ENCODE results near the gene DNAJC5.

DNA sequence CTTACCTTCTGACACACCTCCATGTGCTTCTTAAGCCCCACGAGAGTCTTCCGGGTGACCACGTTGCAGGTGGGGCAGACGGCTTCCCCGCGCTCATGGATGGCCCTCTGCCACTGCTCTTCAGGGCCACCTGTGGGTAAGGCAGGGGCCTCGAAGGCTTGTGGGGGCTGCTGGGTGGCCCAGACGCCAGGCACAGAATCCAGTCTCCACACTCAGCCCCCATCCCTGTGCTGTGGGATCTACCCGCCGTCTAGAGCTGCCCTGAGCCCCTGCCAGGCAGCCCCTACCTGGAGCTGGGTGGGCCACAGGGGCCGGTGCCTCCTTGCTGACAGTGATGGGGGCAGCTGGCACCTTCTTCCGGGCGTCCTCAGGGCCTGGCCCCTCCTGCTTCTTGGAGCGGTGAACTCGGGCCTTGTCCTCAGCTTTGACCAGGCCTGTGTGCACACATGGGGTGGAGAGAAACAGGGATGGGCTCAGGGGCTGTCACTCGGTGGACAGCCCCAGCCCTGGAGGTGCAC is 68.9 kb downstream of the DNAJC5 start:
- TF ChIP-seq EZH2 (IDR thresholded peaks at IDR 0.05; ENCODE audit: low read depth, unreplicated experiment) (no peak), EZH2phosphoT487 (IDR thresholded peaks at IDR 0.05; ENCODE audit: unreplicated experiment) (no peak), POLR2AphosphoS5 (IDR thresholded peaks at IDR 0.05; ENCODE audit: low read depth) (no peak), NANOG (IDR thresholded peaks at IDR 0.05; ENCODE audit: borderline replicate concordance) (no peak), CREB1 (CRISPR knock-in tag; IDR thresholded peaks at IDR 0.05; ENCODE audit: low read depth) (no peak), ZNF462 (CRISPR knock-in tag; IDR thresholded peaks at IDR 0.05) (no peak)
- TF ChIP-seq, protein P1, sequence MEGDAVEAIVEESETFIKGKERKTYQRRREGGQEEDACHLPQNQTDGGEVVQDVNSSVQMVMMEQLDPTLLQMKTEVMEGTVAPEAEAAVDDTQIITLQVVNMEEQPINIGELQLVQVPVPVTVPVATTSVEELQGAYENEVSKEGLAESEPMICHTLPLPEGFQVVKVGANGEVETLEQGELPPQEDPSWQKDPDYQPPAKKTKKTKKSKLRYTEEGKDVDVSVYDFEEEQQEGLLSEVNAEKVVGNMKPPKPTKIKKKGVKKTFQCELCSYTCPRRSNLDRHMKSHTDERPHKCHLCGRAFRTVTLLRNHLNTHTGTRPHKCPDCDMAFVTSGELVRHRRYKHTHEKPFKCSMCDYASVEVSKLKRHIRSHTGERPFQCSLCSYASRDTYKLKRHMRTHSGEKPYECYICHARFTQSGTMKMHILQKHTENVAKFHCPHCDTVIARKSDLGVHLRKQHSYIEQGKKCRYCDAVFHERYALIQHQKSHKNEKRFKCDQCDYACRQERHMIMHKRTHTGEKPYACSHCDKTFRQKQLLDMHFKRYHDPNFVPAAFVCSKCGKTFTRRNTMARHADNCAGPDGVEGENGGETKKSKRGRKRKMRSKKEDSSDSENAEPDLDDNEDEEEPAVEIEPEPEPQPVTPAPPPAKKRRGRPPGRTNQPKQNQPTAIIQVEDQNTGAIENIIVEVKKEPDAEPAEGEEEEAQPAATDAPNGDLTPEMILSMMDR (conservative IDR thresholded peaks at IDR 0.05; ENCODE audit: low read depth in 2 of 2): no peak
- TF ChIP-seq, protein P2, sequence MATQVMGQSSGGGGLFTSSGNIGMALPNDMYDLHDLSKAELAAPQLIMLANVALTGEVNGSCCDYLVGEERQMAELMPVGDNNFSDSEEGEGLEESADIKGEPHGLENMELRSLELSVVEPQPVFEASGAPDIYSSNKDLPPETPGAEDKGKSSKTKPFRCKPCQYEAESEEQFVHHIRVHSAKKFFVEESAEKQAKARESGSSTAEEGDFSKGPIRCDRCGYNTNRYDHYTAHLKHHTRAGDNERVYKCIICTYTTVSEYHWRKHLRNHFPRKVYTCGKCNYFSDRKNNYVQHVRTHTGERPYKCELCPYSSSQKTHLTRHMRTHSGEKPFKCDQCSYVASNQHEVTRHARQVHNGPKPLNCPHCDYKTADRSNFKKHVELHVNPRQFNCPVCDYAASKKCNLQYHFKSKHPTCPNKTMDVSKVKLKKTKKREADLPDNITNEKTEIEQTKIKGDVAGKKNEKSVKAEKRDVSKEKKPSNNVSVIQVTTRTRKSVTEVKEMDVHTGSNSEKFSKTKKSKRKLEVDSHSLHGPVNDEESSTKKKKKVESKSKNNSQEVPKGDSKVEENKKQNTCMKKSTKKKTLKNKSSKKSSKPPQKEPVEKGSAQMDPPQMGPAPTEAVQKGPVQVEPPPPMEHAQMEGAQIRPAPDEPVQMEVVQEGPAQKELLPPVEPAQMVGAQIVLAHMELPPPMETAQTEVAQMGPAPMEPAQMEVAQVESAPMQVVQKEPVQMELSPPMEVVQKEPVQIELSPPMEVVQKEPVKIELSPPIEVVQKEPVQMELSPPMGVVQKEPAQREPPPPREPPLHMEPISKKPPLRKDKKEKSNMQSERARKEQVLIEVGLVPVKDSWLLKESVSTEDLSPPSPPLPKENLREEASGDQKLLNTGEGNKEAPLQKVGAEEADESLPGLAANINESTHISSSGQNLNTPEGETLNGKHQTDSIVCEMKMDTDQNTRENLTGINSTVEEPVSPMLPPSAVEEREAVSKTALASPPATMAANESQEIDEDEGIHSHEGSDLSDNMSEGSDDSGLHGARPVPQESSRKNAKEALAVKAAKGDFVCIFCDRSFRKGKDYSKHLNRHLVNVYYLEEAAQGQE (IDR thresholded peaks at IDR 0.05; ENCODE audit: unreplicated experiment): no peak
